ENCODE data around the gene CDKAL1. TPM values are rescaled to one million over a fixed set of nuclear protein-coding genes. Genes with fewer than 3 reads are reported as not detected.

Gene CDKAL1
- total RNA-seq, 1 donor, result 20.0 TPM

- no peak for TF ChIP-seq CTCF (IDR thresholded peaks at IDR 0.05; ENCODE audit: insufficient read depth, low read length)
- DNase-seq (ENCODE audit: low read depth), result no peak
Measured at GRCh38 chr6:21163838-21164180, 629.6 kb downstream of the CDKAL1 start.

GRCh38 chr6:21164768-21165326 is 630.6 kb downstream of the CDKAL1 start:
- no peak for TF ChIP-seq CTCF (IDR thresholded peaks at IDR 0.05; ENCODE audit: insufficient read depth, low read length)
- H3K4me3 ChIP-seq (ENCODE audit: low read depth, low read length), result no peak overlapping the region
- peak; percentile 23 for DNase-seq (ENCODE audit: low read depth)

More at GRCh38 chr6:21163838-21164180, 629.6 kb downstream of the CDKAL1 start:
- H3K4me3 ChIP-seq (ENCODE audit: low read depth, low read length), result no peak overlapping the region

- no peak for TF ChIP-seq CTCF (IDR thresholded peaks at IDR 0.05; ENCODE audit: insufficient read depth, low read length)
- DNase-seq (ENCODE audit: low read depth), result no peak
- H3K4me3 ChIP-seq (ENCODE audit: low read depth, low read length), result no peak overlapping the region
Measured at GRCh38 chr6:21166754-21167153, 632.5 kb downstream of the CDKAL1 start.

- no peak overlapping the region for H3K4me3 ChIP-seq (ENCODE audit: low read depth, low read length)
- DNase-seq (ENCODE audit: low read depth), result peak; percentile 39
- TF ChIP-seq CTCF (IDR thresholded peaks at IDR 0.05; ENCODE audit: insufficient read depth, low read length), result no peak
Measured at GRCh38 chr6:21167790-21168189, 633.5 kb downstream of the CDKAL1 start.

GRCh38 chr6:21171801-21172200 is 637.5 kb downstream of the CDKAL1 start:
- H3K4me3 ChIP-seq (ENCODE audit: low read depth, low read length), result no peak overlapping the region
- no peak for DNase-seq (ENCODE audit: low read depth)
- TF ChIP-seq CTCF (IDR thresholded peaks at IDR 0.05; ENCODE audit: insufficient read depth, low read length), result no peak

- TF ChIP-seq CTCF (IDR thresholded peaks at IDR 0.05; ENCODE audit: insufficient read depth, low read length), result no peak
- no peak overlapping the region for H3K4me3 ChIP-seq (ENCODE audit: low read depth, low read length)
- no peak for DNase-seq (ENCODE audit: low read depth)
Measured at GRCh38 chr6:21173031-21173430, 638.8 kb downstream of the CDKAL1 start.

GRCh38 chr6:21173678-21174077 is 639.4 kb downstream of the CDKAL1 start:
- DNase-seq (ENCODE audit: low read depth), result no peak
- H3K4me3 ChIP-seq (ENCODE audit: low read depth, low read length), result no peak overlapping the region
- no peak for TF ChIP-seq CTCF (IDR thresholded peaks at IDR 0.05; ENCODE audit: insufficient read depth, low read length)
